Sigmoid colon (tissue), 7 donors: ENCODE measurements around the gene EXOSC10. TPM values are rescaled to one million over a fixed set of nuclear protein-coding genes. Genes with fewer than 3 reads are reported as not detected.
A peak's percentile ranks its signal among the peaks of the same experiment; 100 is the strongest.
"Not testable (repeated sequence)": the region's sequence is repeated elsewhere in the genome, so short reads cannot be mapped to it uniquely, and the experiment has no call there.

Source experiments
- DNase-seq: peaks from one replicate; pipeline ENCODE4 v3.0.0-alpha.2; 2019
- H3K27ac ChIP-seq, 4 donors: fragments of 200-600 bp; sonication (generic); one replicate each; pipeline ENCODE4 v1.5.1; 2016 to 2019; ENCODE audit warnings: mild to moderate bottlenecking in 1 of 4
- H3K27me3 ChIP-seq, 3 donors: fragments of 200-600 bp; sonication (generic); one replicate each; pipeline ENCODE4 v1.5.1; 2019; ENCODE audit warnings: mild to moderate bottlenecking in 1 of 3
- H3K36me3 ChIP-seq, 4 donors: fragments of 200-600 bp; sonication (generic); one replicate each; pipeline ENCODE4 v1.5.1; 2016 to 2019
- H3K4me1 ChIP-seq, 4 donors: fragments of 200-600 bp; sonication (generic); one replicate each; pipeline ENCODE4 v1.5.1; 2017 to 2019
- H3K4me3 ChIP-seq, 4 donors: fragments of 200-600 bp; sonication (generic); one replicate each; pipeline ENCODE4 v1.5.1; 2017 to 2019; ENCODE audit warnings: mild to moderate bottlenecking in 2 of 4, moderate library complexity in 1 of 4
- H3K9me3 ChIP-seq, 4 donors: fragments of 200-600 bp in 3 of 4; sonication (generic) in 3 of 4; one replicate each; pipeline versions ENCODE4 v1.5.1 to v1.6.1; 2013 to 2019
- CTCF ChIP-seq, 4 experiments: fragments of 450-650 bp in 3 of 4; fragments of 200-600 bp in 1 of 4; IDR thresholded peaks; one replicate each; pipeline ENCODE4 v1.5.1; 2016 to 2019; ENCODE audit warnings: antibody characterized with exemption in 4 of 4, mild to moderate bottlenecking in 3 of 4, moderate library complexity in 2 of 4
- EP300 ChIP-seq, 4 donors: sonication (generic); formaldehyde crosslinking; IDR thresholded peaks; one replicate each; pipeline ENCODE4 v1.6.1; 2017; ENCODE audit warnings: antibody characterized with exemption in 4 of 4
- POLR2A ChIP-seq, 2 donors: fragments of 450-650 bp; IDR thresholded peaks; one replicate each; pipeline ENCODE4 v1.6.1; 2016; ENCODE audit warnings: antibody characterized with exemption in 2 of 2, mild to moderate bottlenecking in 2 of 2, moderate library complexity in 2 of 2
- POLR2AphosphoS5 ChIP-seq, 4 donors: sonication (generic); formaldehyde crosslinking; IDR thresholded peaks; one replicate each; pipeline ENCODE4 v1.6.1; 2017; ENCODE audit warnings: antibody characterized with exemption in 4 of 4
- WGBS, 2 donors: extraction: QIAGEN DNeasy Blood & Tissue Kit; methylation state at CpG; one replicate each; pipeline ENCODE4 v1.1.7; 2013; 5-methylcytosine and 5-hydroxymethylcytosine counted together
- intact Hi-C: fragments of 100-400 bp; cut with DNase I; formaldehyde crosslinking; loops from one replicate; pipeline ENCODE4 v1.15.1; 2023
- polyA plus RNA-seq, 3 donors: library from polyadenylated mRNA; stranded (reverse); fragments of 200-250 nt; gene quantifications; one replicate each; pipeline ENCODE4 v1.2.3, GENCODE V29; 2013
- total RNA-seq, 4 donors: library from RNA; depleted of rRNA; stranded (reverse); fragments of >200 nt; gene quantifications; one replicate each; pipeline ENCODE4 v1.1.0, GENCODE V29; 2016
- donor health status: healthy with polysubstance abuse.
- donor health status: Bipolar disorder and iron deficiency.
- donor health status: healthy.

Gene EXOSC10
- total and polyA plus RNA-seq, 7 donors, result 18.6 to 53.7 (median 38.8) TPM

GRCh38 chr1:11039351-11040104 lies 60.1 kb downstream of the EXOSC10 start:
- intact Hi-C loops, result loop anchor here (2.0 kb wide), 1 partner anchor 603 kb away; no protein-coding TSS in a partner anchor
- no peaks in the 10 kb centered on the region for H3K27me3 ChIP-seq
- H3K4me3 ChIP-seq, result no peak overlapping the region
- no peaks in the 10 kb centered on the region for H3K36me3 ChIP-seq
- H3K27ac ChIP-seq, result no peak overlapping the region
- DNase-seq, result no peak
- WGBS, 2 donors, result 74 to 78% methylated on average over 2 of the region's 2 CpGs
- H3K4me1 ChIP-seq, result peaks cover 0 to 10% (median 7%) of the 10 kb centered on the region in 4 donors
- no peak for TF ChIP-seq EP300 (IDR thresholded peaks at IDR 0.05)
- no peak for TF ChIP-seq CTCF (IDR thresholded peaks at IDR 0.05)
- TF ChIP-seq POLR2AphosphoS5 (IDR thresholded peaks at IDR 0.05), result no peak
- TF ChIP-seq POLR2A (IDR thresholded peaks at IDR 0.05), result no peak
- H3K9me3 ChIP-seq, result no peaks in the 10 kb centered on the region

GRCh38 chr1:11037740-11038182 lies 61.9 kb downstream of the EXOSC10 start:
- WGBS, 2 donors, result 1 to 2% methylated on average over 8 of the region's 8 CpGs
- Histone ChIP-seq H3K36me3 (no peaks in the 10 kb centered on the region), H3K27ac (no peak overlapping the region), H3K4me3 (no peak overlapping the region), H3K9me3 (no peaks in the 10 kb centered on the region), H3K4me1 (peaks cover 0 to 10% (median 7%) of the 10 kb centered on the region in 4 donors), H3K27me3 (no peaks in the 10 kb centered on the region)
- DNase-seq, result peak; percentile 94
- TF ChIP-seq CTCF (IDR thresholded peaks at IDR 0.05) (peak; percentile 92 to 97 (median 94)), POLR2A (IDR thresholded peaks at IDR 0.05) (no peak), POLR2AphosphoS5 (IDR thresholded peaks at IDR 0.05) (peak in 1 of 4 donors; percentile 20)
- intact Hi-C loops, result loop anchor here (2.0 kb wide), 1 partner anchor 605 kb away; no protein-coding TSS in a partner anchor

- H3K4me3 ChIP-seq, DNase-seq, H3K27ac ChIP-seq, H3K4me1 ChIP-seq, H3K27me3 ChIP-seq, H3K9me3 ChIP-seq, intact Hi-C loops, H3K36me3 ChIP-seq: not testable (repeated sequence)
- 57 to 58% methylated on average over 18 of the region's 18 CpGs for WGBS, 2 donors
Observed at GRCh38 chr1:11037019-11037739, 62.5 kb downstream of the EXOSC10 start.

GRCh38 chr1:11031624-11032262 lies 67.9 kb downstream of the EXOSC10 start:
- Histone ChIP-seq H3K36me3 (peaks cover 0 to 23% (median 7%) of the 10 kb centered on the region in 4 donors), H3K9me3 (no peaks in the 10 kb centered on the region), H3K4me3 (no peak overlapping the region), H3K4me1 (no peaks in the 10 kb centered on the region), H3K27me3 (no peaks in the 10 kb centered on the region), H3K27ac (no peak overlapping the region)
- WGBS, 2 donors, result 84 to 93% methylated on average over 10 of the region's 10 CpGs
- DNase-seq, result no peak
- TF ChIP-seq CTCF (IDR thresholded peaks at IDR 0.05) (no peak), POLR2A (IDR thresholded peaks at IDR 0.05) (no peak), EP300 (IDR thresholded peaks at IDR 0.05) (no peak), POLR2AphosphoS5 (IDR thresholded peaks at IDR 0.05) (peak in 2 of 4 donors; percentile 15 to 17)
- intact Hi-C loops, result no loop called here

- no peaks in the 10 kb centered on the region for H3K27me3 ChIP-seq
- H3K4me1 ChIP-seq, result peaks cover 0 to 2% (median 0%) of the 10 kb centered on the region in 4 donors
- TF ChIP-seq POLR2A (IDR thresholded peaks at IDR 0.05), result no peak
- TF ChIP-seq POLR2AphosphoS5 (IDR thresholded peaks at IDR 0.05), result no peak
- TF ChIP-seq CTCF (IDR thresholded peaks at IDR 0.05), result no peak
- TF ChIP-seq EP300 (IDR thresholded peaks at IDR 0.05), result no peak
- intact Hi-C loops, result no loop called here
- H3K9me3 ChIP-seq, result no peaks in the 10 kb centered on the region
- peaks cover 0 to 32% (median 10%) of the 10 kb centered on the region in 4 donors for H3K36me3 ChIP-seq
- no peak for DNase-seq
- no peak overlapping the region for H3K27ac ChIP-seq
- WGBS, 2 donors, result 93% methylated on average over 9 of the region's 9 CpGs
- no peak overlapping the region for H3K4me3 ChIP-seq
Observed at GRCh38 chr1:11030865-11031264, 68.8 kb downstream of the EXOSC10 start.
